HEK293T (cell line): ENCODE data around the gene MCCC1.

ENCODE experiments used
- CTCF ChIA-PET: fragments of 350-600 bp; formaldehyde crosslinking; extraction: SDS; loops from one replicate; lab custom pipeline; 2021; ENCODE audit warnings: antibody characterized with exemption, inconsistent platforms; lab: Yijun Ruan, JAX
- POLR2A ChIA-PET: fragments of 350-600 bp; formaldehyde crosslinking; extraction: SDS; loops from one replicate; lab custom pipeline; 2020; ENCODE audit warnings: antibody characterized with exemption, inconsistent platforms; lab: Yijun Ruan, JAX
- DNase-seq: peaks from one replicate; pipeline ENCODE4 v3.0.0; 2012; ENCODE audit warnings: mixed read lengths; ENCODE audit errors: extremely low spot score
- ARNT ChIP-seq: fragments of 450-650 bp; IDR thresholded peaks from 2 replicates; pipeline ENCODE4 v1.6.1; 2017; ENCODE audit warnings: mild to moderate bottlenecking
- BHLHE40 ChIP-seq: fragments of 450-650 bp; IDR thresholded peaks from 2 replicates; pipeline ENCODE4 v1.6.1; 2016; ENCODE audit warnings: mild to moderate bottlenecking, moderate library complexity, borderline replicate concordance
- CTBP1 ChIP-seq: fragments of 450-650 bp; IDR thresholded peaks from 2 replicates; pipeline ENCODE4 v1.6.1; 2016; ENCODE audit warnings: borderline replicate concordance
- ELF4 ChIP-seq: fragments of 450-650 bp; IDR thresholded peaks from 2 replicates; pipeline ENCODE4 v1.6.1; 2017; ENCODE audit warnings: antibody characterized with exemption
- FOXA1 ChIP-seq: fragments of 450-650 bp; IDR thresholded peaks from 2 replicates; pipeline ENCODE4 v1.6.1; 2016; ENCODE audit warnings: mild to moderate bottlenecking
- FOXK2 ChIP-seq: fragments of 450-650 bp; IDR thresholded peaks from 2 replicates; pipeline ENCODE4 v1.6.1; 2016; ENCODE audit warnings: mild to moderate bottlenecking
- FOXM1 ChIP-seq: fragments of 450-650 bp; IDR thresholded peaks from 2 replicates; pipeline ENCODE4 v1.6.1; 2017; ENCODE audit warnings: mild to moderate bottlenecking, borderline replicate concordance
- HDGF ChIP-seq: fragments of 450-650 bp; IDR thresholded peaks from 2 replicates; pipeline ENCODE4 v1.6.1; 2017; ENCODE audit warnings: antibody characterized with exemption, borderline replicate concordance
- L3MBTL2 ChIP-seq: fragments of 450-650 bp; conservative IDR thresholded peaks from 2 replicates; pipeline ENCODE4 v1.6.1; 2016; ENCODE audit warnings: mild to moderate bottlenecking
- LEF1 ChIP-seq: fragments of 450-650 bp; IDR thresholded peaks from 2 replicates; pipeline ENCODE4 v1.6.1; 2017; ENCODE audit warnings: mild to moderate bottlenecking, borderline replicate concordance
- NFRKB ChIP-seq: fragments of 450-650 bp; IDR thresholded peaks from 2 replicates; pipeline ENCODE4 v1.6.1; 2016; ENCODE audit warnings: mild to moderate bottlenecking, moderate library complexity
- PKNOX1 ChIP-seq: fragments of 450-650 bp; IDR thresholded peaks from 2 replicates; pipeline ENCODE4 v1.6.1; 2016
- SP1 ChIP-seq: fragments of 450-650 bp; IDR thresholded peaks from 2 replicates; pipeline ENCODE4 v1.6.1; 2017
- SUZ12 ChIP-seq: fragments of 450-650 bp; IDR thresholded peaks from 2 replicates; pipeline ENCODE4 v1.6.1; 2016; ENCODE audit warnings: mild to moderate bottlenecking
- TARDBP ChIP-seq: fragments of 450-650 bp; IDR thresholded peaks from 2 replicates; pipeline ENCODE4 v1.6.1; 2016
- ZNF384 ChIP-seq: fragments of 450-650 bp; IDR thresholded peaks from 2 replicates; pipeline ENCODE4 v1.6.1; 2016

The MCCC1 gene

DNA sequence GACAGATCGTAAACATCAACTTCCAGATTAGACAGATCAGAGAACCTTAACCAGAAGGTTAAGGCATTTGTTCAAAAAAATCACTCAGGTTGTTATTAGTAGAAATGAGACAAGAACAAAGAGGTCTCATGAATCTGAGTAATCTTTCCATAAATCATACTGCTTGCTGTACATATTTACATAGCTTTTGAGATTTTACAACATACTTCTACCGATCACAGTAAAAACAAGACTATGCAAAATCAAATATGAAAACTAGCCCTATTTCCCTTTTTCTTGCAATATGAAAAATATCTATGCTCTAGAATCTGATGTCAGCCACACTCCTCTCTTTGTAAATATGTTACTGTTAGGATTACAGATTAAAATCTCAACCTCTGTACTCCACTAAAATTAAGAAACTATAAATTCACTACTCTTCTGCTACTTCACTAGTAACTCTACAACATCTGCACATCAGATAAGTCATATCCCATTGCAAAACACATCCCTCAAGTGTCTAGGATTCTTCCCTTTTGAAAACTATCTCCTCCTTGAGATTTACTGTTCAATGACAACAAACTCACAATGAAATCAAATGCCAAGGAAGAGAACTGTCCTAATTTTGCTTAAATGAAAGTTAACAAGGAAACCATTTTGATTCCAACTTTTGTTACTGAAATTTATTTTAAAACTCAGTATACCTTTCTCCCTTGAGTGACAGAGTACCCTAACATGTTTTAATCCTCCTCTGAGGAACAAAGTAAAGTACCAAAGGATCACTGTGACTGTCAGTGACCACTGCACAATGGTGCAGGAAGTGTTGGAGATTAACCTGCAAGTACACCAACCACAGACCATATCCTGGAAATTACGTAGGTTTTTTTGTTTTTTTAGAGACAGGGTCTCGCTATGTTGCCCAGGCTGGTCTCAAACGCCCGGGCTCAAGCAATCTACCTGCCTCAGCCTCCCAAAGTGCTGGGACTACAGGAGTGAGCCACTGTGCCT is 131.8 kb downstream of the MCCC1 start:
- ChIA-PET POLR2A (no interaction called here), CTCF (no interaction called here)
- no peak for DNase-seq
- no peak for TF ChIP-seq FOXA1
- no peak for TF ChIP-seq ZNF384

DNA sequence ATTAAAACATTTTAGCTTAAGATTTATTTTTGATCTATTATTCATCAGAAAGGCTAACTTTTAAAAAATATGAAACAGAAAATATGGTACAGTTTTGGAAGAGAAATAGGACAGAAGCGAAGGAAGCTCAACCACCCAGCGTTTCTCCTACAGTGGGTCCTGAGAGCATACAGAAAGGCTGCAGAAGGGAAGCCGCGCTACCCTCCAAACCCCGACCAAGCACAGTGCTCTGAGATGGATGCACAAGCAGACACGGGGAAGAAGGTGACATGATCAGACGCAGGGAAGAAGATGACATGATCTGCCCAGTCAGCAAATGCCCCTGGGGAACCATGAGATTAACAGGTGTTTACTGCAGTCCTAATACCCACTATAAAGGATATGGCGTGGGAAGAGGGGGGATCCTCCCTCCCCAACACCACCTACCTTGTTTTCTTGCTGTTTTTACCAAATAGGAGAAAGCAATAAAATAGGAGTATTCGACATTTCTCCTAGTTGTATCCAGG is 133.4 kb downstream of the MCCC1 start:
- CTCF ChIA-PET = no interaction called here

More for the DNA sequence above, 133.4 kb downstream of the MCCC1 start:
- no peak for TF ChIP-seq ZNF384
- no peak for TF ChIP-seq SP1
- no peak for TF ChIP-seq CTBP1
- TF ChIP-seq NFRKB = no peak
- TF ChIP-seq TARDBP = no peak
- TF ChIP-seq FOXK2 = no peak
- no peak for TF ChIP-seq FOXA1
- TF ChIP-seq ARNT = no peak
- no peak for TF ChIP-seq HDGF
- TF ChIP-seq SUZ12 = no peak
- TF ChIP-seq PKNOX1 = no peak
- TF ChIP-seq L3MBTL2 = no peak
- no peak for TF ChIP-seq LEF1
- no peak for TF ChIP-seq ELF4
- TF ChIP-seq BHLHE40 = no peak
- no peak for TF ChIP-seq FOXM1
- no peak for DNase-seq
- POLR2A ChIA-PET = no interaction called here
